CD14-positive monocyte (primary cell): ENCODE measurements around the gene NRM. TPM values are rescaled to one million over a fixed set of nuclear protein-coding genes. Genes with fewer than 3 reads are reported as not detected.
"Not testable (repeated sequence)": the region's sequence is repeated elsewhere in the genome, so short reads cannot be mapped to it uniquely, and the experiment has no call there.

Experiments used
- DNase-seq, 3 donors: peaks; one replicate each; pipeline ENCODE4 v3.0.0-alpha.2; 2011 to 2022
- H2AFZ ChIP-seq: 2 replicates; pipeline ENCODE4 v1.6.0; 2012; ENCODE audit warnings: mild to moderate bottlenecking, low read depth, low read length, inconsistent platforms; ENCODE audit not compliant: insufficient read depth, poor library complexity, severe bottlenecking
- H3K27ac ChIP-seq, 2 donors: 1 replicate in 1 of 2; 2 replicates in 1 of 2; pipeline ENCODE4 v1.5.1; 2012 to 2013; ENCODE audit warnings: low read length in 2 of 2, control low read depth in 1 of 2, inconsistent platforms in 1 of 2, low read depth in 1 of 2, mild to moderate bottlenecking in 1 of 2
- H3K27me3 ChIP-seq, 2 donors: one replicate each; pipeline versions ENCODE4 v1.6.0 to v1.6.1; 2011 to 2013; ENCODE audit warnings: low read length in 2 of 2; ENCODE audit not compliant: control insufficient read depth in 2 of 2, insufficient read depth in 2 of 2
- H3K36me3 ChIP-seq, 2 donors: replicated peaks in 1 of 2; 1 replicate in 1 of 2; 2 replicates in 1 of 2; pipeline versions ENCODE4 v1.5.1 to v1.6.1; 2012 to 2013; ENCODE audit warnings: low read length in 2 of 2, control low read depth in 1 of 2, inconsistent platforms in 1 of 2, mild to moderate bottlenecking in 1 of 2; ENCODE audit not compliant: insufficient read depth in 2 of 2, control insufficient read depth in 1 of 2
- H3K4me1 ChIP-seq, 2 donors: 1 replicate in 1 of 2; 2 replicates in 1 of 2; pipeline versions ENCODE4 v1.5.1 to v1.6.1; 2012 to 2013; ENCODE audit warnings: low read length in 2 of 2, control low read depth in 1 of 2, inconsistent platforms in 1 of 2, mild to moderate bottlenecking in 1 of 2, moderate library complexity in 1 of 2; ENCODE audit not compliant: insufficient read depth in 2 of 2, control insufficient read depth in 1 of 2
- H3K4me2 ChIP-seq: replicated peaks from 2 replicates; pipeline ENCODE3; 2012; ENCODE audit warnings: low read length, moderate library complexity, mild to moderate bottlenecking; ENCODE audit not compliant: poor library complexity, severe bottlenecking; ENCODE audit errors: extremely low read depth
- H3K4me3 ChIP-seq, 3 experiments: fragments of 200-600 bp in 1 of 3; sonication (generic) in 1 of 3; replicated peaks in 1 of 3; 1 replicate in 2 of 3; 2 replicates in 1 of 3; pipeline ENCODE4 v1.5.1; 2011 to 2013; ENCODE audit warnings: low read length in 3 of 3, mild to moderate bottlenecking in 3 of 3, control low read depth in 2 of 3, low read depth in 2 of 3, inconsistent platforms in 1 of 3, moderate library complexity in 1 of 3
- H3K79me2 ChIP-seq: 2 replicates; pipeline ENCODE4 v1.6.0; 2012; ENCODE audit warnings: mild to moderate bottlenecking, control low read depth, inconsistent platforms, low read length, moderate library complexity; ENCODE audit not compliant: insufficient read depth
- H3K9ac ChIP-seq: 2 replicates; pipeline ENCODE4 v1.6.0; 2017; ENCODE audit warnings: low read length, mild to moderate bottlenecking; ENCODE audit not compliant: insufficient read depth, poor library complexity, severe bottlenecking
- H3K9me3 ChIP-seq, 2 donors: replicated peaks in 1 of 2; 1 replicate in 1 of 2; 2 replicates in 1 of 2; pipeline versions ENCODE4 v1.5.1 to v1.6.1; 2012 to 2013; ENCODE audit warnings: low read length in 2 of 2, control low read depth in 1 of 2; ENCODE audit not compliant: control insufficient read depth in 1 of 2, insufficient read depth in 1 of 2
- H4K20me1 ChIP-seq: 2 replicates; pipeline ENCODE4 v1.6.0; 2012; ENCODE audit warnings: mild to moderate bottlenecking, low read length, control low read depth, moderate library complexity; ENCODE audit not compliant: insufficient read depth
- H3K27ac Mint-ChIP-seq, 7 donors: one replicate each; pipeline ENCODE4 v1.8.0; 2020; ENCODE audit warnings: mild to moderate bottlenecking in 7 of 7, mixed read lengths in 7 of 7, moderate library complexity in 6 of 7, inconsistent platforms in 2 of 7
- H3K27me3 Mint-ChIP-seq, 3 donors: one replicate each; pipeline ENCODE4 v1.8.0; 2021 to 2022; ENCODE audit warnings: low read depth in 3 of 3, mild to moderate bottlenecking in 3 of 3, mixed read lengths in 3 of 3, moderate library complexity in 3 of 3, inconsistent platforms in 1 of 3
- H3K36me3 Mint-ChIP-seq, 2 donors: one replicate each; pipeline ENCODE4 v1.8.0; 2020; ENCODE audit warnings: mixed read lengths in 2 of 2, inconsistent platforms in 1 of 2, mild to moderate bottlenecking in 1 of 2
- H3K4me1 Mint-ChIP-seq: one replicate; pipeline ENCODE4 v1.8.0; 2020; ENCODE audit warnings: mild to moderate bottlenecking, mixed read lengths
- H3K4me3 Mint-ChIP-seq, 2 donors: one replicate each; pipeline ENCODE4 v1.8.0; 2020; ENCODE audit warnings: mild to moderate bottlenecking in 2 of 2, mixed read lengths in 2 of 2, moderate library complexity in 1 of 2
- H3K9me3 Mint-ChIP-seq, 7 donors: one replicate each; pipeline ENCODE4 v1.8.0; 2020 to 2022; ENCODE audit warnings: mixed read lengths in 7 of 7, mild to moderate bottlenecking in 6 of 7, moderate library complexity in 6 of 7, inconsistent platforms in 2 of 7
- CTCF ChIP-seq: fragments of 200-600 bp; IDR thresholded peaks from one replicate; pipeline ENCODE4 v1.8.0; 2022; ENCODE audit warnings: antibody characterized with exemption, mild to moderate bottlenecking
- WGBS: methylation state at CpG from one replicate; pipeline ENCODE4 v1.1.5; 2013; ENCODE audit warnings: missing lambda C conversion rate; ENCODE audit not compliant: insufficient coverage; 5-methylcytosine and 5-hydroxymethylcytosine counted together
- intact Hi-C, 2 donors: fragments of 100-400 bp; cut with micrococcal nuclease; formaldehyde crosslinking; loops; one replicate each; pipeline versions ENCODE4 v1.15.0 to v1.15.1; 2023
- polyA plus RNA-seq, 3 donors: library from polyadenylated mRNA; depleted of rRNA in 1 of 3; unstranded in 2 of 3; stranded (reverse) in 1 of 3; fragments of 300-500 nt in 2 of 3; fragments of >200 nt in 1 of 3; fragmentation: Illumina TruSeq in 2 of 3; gene quantifications; 1 replicate in 2 of 3; 2 replicates in 1 of 3; pipeline ENCODE4 v1.2.3, GENCODE V29; 2012 to 2021

Gene NRM
- polyA plus RNA-seq, 3 donors, result 25.9 to 36.0 (median 35.0) TPM

GRCh38 chr6:30717845-30718720 is 27.3 kb upstream of the NRM start:
- H2AFZ ChIP-seq, result not testable (repeated sequence)
- peaks cover 42% of the 10 kb centered on the region for H3K4me1 Mint-ChIP-seq

More at GRCh38 chr6:30717845-30718720, 27.3 kb upstream of the NRM start:
- H3K4me3 ChIP-seq, result peak overlapping the region; percentile 22 to 66 (median 23)
- peaks cover 12 to 13% of the 10 kb centered on the region in 2 donors for H3K36me3 ChIP-seq
- peaks cover 66% of the 10 kb centered on the region for H3K79me2 ChIP-seq
- WGBS, result 91% methylated on average over 15 of the region's 37 CpGs
- peak overlapping the region; percentile 81 to 98 (median 91) for H3K27ac Mint-ChIP-seq
- H3K9me3 ChIP-seq, H3K9ac ChIP-seq, H3K9me3 Mint-ChIP-seq, H3K27me3 Mint-ChIP-seq, H3K27me3 ChIP-seq, DNase-seq: not testable (repeated sequence)
- intact Hi-C loops, result loop anchor here in 1 of 2 donors (2.0 kb wide), 1 partner anchor 101 kb away; the partner anchor contains the start of genes MRPS18B and PPP1R10
- peak overlapping the region; percentile 77 to 84 for H3K27ac ChIP-seq
- peak overlapping the region; percentile 81 to 91 for H3K4me3 Mint-ChIP-seq
- H3K4me2 ChIP-seq, result peak overlapping the region; percentile 73
- peak; percentile 47 for TF ChIP-seq CTCF
- peaks cover 19 to 27% of the 10 kb centered on the region in 2 donors for H3K36me3 Mint-ChIP-seq
- H3K4me1 ChIP-seq, result peaks cover 45 to 52% of the 10 kb centered on the region in 2 donors
- H4K20me1 ChIP-seq, result peaks cover 17% of the 10 kb centered on the region
